CD4-positive, alpha-beta T cell (primary cell): Measurements from ENCODE around the gene TTYH3. TPM values are rescaled to one million over a fixed set of nuclear protein-coding genes. Genes with fewer than 3 reads are reported as not detected.

Source experiments
- ATAC-seq: fragments of 200-7000 bp; cut with Tn5 transposase; one replicate; pipeline ENCODE4 v1.10.0; 2022; ENCODE audit warnings: mild to moderate bottlenecking; ENCODE audit not compliant: poor library complexity
- CTCF ChIA-PET: fragments of 350-600 bp; sonication (Branson Sonifier 250); formaldehyde crosslinking; loops from one replicate; lab custom pipeline; 2021; ENCODE audit warnings: antibody characterized with exemption, inconsistent platforms; lab: Charles Lee
- POLR2A ChIA-PET: fragments of 350-600 bp; sonication (Branson Sonifier 250); formaldehyde crosslinking; loops from one replicate; lab custom pipeline; 2021; ENCODE audit warnings: antibody characterized with exemption, inconsistent platforms; lab: Charles Lee
- DNase-seq, 14 experiments: peaks; one replicate each; pipeline ENCODE4 v3.0.0-alpha.2; 2013 to 2020; ENCODE audit warnings: mixed read lengths in 2 of 14
- H3K27ac ChIP-seq, 2 donors: one replicate each; pipeline versions ENCODE4 v1.5.1 to v1.7.0; 2013; ENCODE audit warnings: low read length in 2 of 2, low read depth in 1 of 2, mild to moderate bottlenecking in 1 of 2
- H3K27me3 ChIP-seq, 2 experiments: 1 replicate in 1 of 2; 2 replicates in 1 of 2; pipeline versions ENCODE4 v1.6.1 to v1.7.0; 2013; ENCODE audit warnings: low read length in 2 of 2, control low read depth in 1 of 2, mild to moderate bottlenecking in 1 of 2, moderate library complexity in 1 of 2; ENCODE audit not compliant: insufficient read depth in 2 of 2, control insufficient read depth in 1 of 2
- H3K36me3 ChIP-seq: one replicate; pipeline ENCODE4 v1.6.1; 2013; ENCODE audit warnings: low read length, control low read depth; ENCODE audit not compliant: insufficient read depth
- H3K4me1 ChIP-seq: one replicate; pipeline ENCODE4 v1.6.1; 2013; ENCODE audit warnings: low read length, control low read depth; ENCODE audit not compliant: insufficient read depth
- H3K4me3 ChIP-seq: one replicate; pipeline ENCODE4 v1.5.1; 2013; ENCODE audit warnings: mild to moderate bottlenecking, low read length, moderate library complexity
- H3K9me3 ChIP-seq, 2 experiments: 1 replicate in 1 of 2; 2 replicates in 1 of 2; pipeline versions ENCODE4 v1.6.1 to v1.7.0; 2013; ENCODE audit warnings: low read length in 2 of 2, mild to moderate bottlenecking in 2 of 2, control low read depth in 1 of 2, moderate library complexity in 1 of 2; ENCODE audit not compliant: control insufficient read depth in 1 of 2, insufficient read depth in 1 of 2
- H3K27ac Mint-ChIP-seq: one replicate; pipeline ENCODE4 v1.8.0; 2020; ENCODE audit warnings: mixed read lengths
- H3K27me3 Mint-ChIP-seq: one replicate; pipeline ENCODE4 v1.8.0; 2021; ENCODE audit warnings: mixed read lengths
- H3K36me3 Mint-ChIP-seq: one replicate; pipeline ENCODE4 v1.8.0; 2021; ENCODE audit warnings: low read depth, mixed read lengths
- H3K4me1 Mint-ChIP-seq: one replicate; pipeline ENCODE4 v1.8.0; 2021; ENCODE audit warnings: low read depth, mixed read lengths
- H3K4me3 Mint-ChIP-seq: one replicate; pipeline ENCODE4 v1.8.0; 2020; ENCODE audit warnings: mild to moderate bottlenecking, mixed read lengths
- H3K9me3 Mint-ChIP-seq: one replicate; pipeline ENCODE4 v1.8.0; 2020; ENCODE audit warnings: mixed read lengths
- intact Hi-C, 2 experiments: fragments of 100-400 bp; cut with DNase I in 1 of 2; cut with micrococcal nuclease in 1 of 2; formaldehyde crosslinking; loops; one replicate each; pipeline versions ENCODE4 v1.15.1 to v1.9.0; 2023 to 2025; cut with DNase I, micrococcal nuclease
- total RNA-seq, 174 experiments: library from RNA in 2 of 174; stranded (reverse) in 2 of 174; gene quantifications; one replicate each; pipeline ENCODE4 v1.2.3 and lab custom pipeline; 2021 to 2026
- TF ChIP-seq, protein P1 (sequence below): fragments of 200-600 bp; IDR thresholded peaks from one replicate; pipeline ENCODE4 v1.8.0; 2022; ENCODE audit warnings: antibody characterized with exemption, mild to moderate bottlenecking

The TTYH3 gene
- total RNA-seq, 2 experiments from 2014 or later, result 7.9 to 9.3 TPM

DNA sequence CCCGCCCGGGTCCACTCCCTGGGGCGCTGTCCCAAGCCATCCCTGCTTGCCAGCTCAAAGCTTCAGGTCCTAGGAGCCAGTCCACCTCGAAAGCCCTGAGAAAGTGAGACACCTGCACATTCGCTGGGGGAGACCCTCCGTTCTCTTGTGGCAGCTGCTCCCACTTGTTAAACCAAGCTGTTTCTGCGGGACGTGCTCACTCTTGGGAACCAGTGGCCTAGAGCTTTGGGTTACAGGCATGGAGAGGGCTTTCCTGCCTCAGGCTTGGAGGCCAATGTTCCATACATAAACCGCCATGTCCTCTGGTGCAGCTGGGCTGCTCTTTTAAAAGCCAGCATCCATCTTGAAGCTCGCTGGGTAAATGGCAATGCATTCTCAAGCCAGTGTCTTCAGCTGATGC lies 19.9 kb upstream of the TTYH3 start:
- Histone ChIP-seq H3K4me1 (peaks cover 13% of the 10 kb centered on the region), H3K36me3 (no peaks in the 10 kb centered on the region), H3K9me3 (no peaks in the 10 kb centered on the region), H3K27me3 (no peaks in the 10 kb centered on the region), H3K27ac (no peak overlapping the region), H3K4me3 (no peak overlapping the region)
- ATAC-seq (no peak), DNase-seq (no peak)
- intact Hi-C loops, result loop anchor here in 1 of 2 experiments (5.0 kb wide), 1 partner anchor 45 kb away; no protein-coding TSS in a partner anchor
- Mint-ChIP-seq H3K27ac (no peak overlapping the region), H3K36me3 (no peaks in the 10 kb centered on the region), H3K4me1 (peaks cover 8% of the 10 kb centered on the region), H3K9me3 (no peaks in the 10 kb centered on the region), H3K4me3 (no peak overlapping the region), H3K27me3 (no peaks in the 10 kb centered on the region)
- ChIA-PET CTCF (no interaction called here), POLR2A (interaction anchor here (0.6 kb wide), 1 partner anchor 20 kb away, joined by 5 read pairs; no protein-coding TSS in a partner anchor)
- TF ChIP-seq, protein P1, sequence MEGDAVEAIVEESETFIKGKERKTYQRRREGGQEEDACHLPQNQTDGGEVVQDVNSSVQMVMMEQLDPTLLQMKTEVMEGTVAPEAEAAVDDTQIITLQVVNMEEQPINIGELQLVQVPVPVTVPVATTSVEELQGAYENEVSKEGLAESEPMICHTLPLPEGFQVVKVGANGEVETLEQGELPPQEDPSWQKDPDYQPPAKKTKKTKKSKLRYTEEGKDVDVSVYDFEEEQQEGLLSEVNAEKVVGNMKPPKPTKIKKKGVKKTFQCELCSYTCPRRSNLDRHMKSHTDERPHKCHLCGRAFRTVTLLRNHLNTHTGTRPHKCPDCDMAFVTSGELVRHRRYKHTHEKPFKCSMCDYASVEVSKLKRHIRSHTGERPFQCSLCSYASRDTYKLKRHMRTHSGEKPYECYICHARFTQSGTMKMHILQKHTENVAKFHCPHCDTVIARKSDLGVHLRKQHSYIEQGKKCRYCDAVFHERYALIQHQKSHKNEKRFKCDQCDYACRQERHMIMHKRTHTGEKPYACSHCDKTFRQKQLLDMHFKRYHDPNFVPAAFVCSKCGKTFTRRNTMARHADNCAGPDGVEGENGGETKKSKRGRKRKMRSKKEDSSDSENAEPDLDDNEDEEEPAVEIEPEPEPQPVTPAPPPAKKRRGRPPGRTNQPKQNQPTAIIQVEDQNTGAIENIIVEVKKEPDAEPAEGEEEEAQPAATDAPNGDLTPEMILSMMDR, result no peak

DNA sequence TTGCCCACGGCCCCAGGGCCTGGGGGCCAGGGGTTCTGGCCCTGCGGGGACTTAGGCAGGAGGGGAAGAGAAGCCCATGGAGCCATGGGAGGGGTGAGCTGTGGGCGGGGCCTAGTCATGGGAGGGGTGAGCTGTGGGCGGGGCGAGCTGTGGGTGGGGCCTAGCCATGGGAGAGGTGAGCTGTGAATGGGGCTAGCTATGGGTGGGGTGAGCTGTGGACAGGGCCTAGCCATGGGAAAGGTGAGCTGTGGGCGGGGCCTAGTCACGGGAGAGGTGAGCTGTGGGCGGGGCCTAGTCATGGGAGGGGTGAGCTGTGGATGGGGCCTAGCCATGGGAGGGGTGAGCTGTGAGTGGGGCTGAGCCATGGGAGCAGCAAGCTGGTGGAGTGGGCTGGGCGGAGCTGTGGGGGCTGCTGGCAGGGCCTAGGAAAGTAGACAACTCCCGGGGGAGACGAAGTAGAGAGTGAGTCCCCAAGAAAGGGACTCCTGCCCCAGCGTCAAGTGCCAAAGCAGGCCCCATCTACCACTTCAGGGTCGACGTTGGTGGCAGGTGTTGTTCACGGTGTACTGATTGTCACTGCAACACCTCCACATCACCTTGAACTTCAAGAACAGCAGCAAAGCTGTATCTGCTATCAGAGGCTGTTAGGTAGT lies 19.2 kb upstream of the TTYH3 start:
- intact Hi-C loops, result loop anchor here in 1 of 2 experiments (5.0 kb wide), 1 partner anchor 45 kb away; no protein-coding TSS in a partner anchor
- no peaks in the 10 kb centered on the region for H3K36me3 ChIP-seq
- peaks cover 8% of the 10 kb centered on the region for H3K4me1 Mint-ChIP-seq
- no peak for ATAC-seq
- DNase-seq, result no peak
- no peaks in the 10 kb centered on the region for H3K36me3 Mint-ChIP-seq
- H3K27me3 ChIP-seq, result no peaks in the 10 kb centered on the region
- ChIA-PET POLR2A (interaction anchor here (0.6 kb wide), 1 partner anchor 20 kb away, joined by 5 read pairs; no protein-coding TSS in a partner anchor), CTCF (interaction anchor here (0.6 kb wide), 1 partner anchor 200 kb away, joined by 3 read pairs; no protein-coding TSS in a partner anchor)
- no peaks in the 10 kb centered on the region for H3K27me3 Mint-ChIP-seq
- TF ChIP-seq, protein P1, result no peak
- H3K9me3 Mint-ChIP-seq, result no peaks in the 10 kb centered on the region
- peaks cover 13% of the 10 kb centered on the region for H3K4me1 ChIP-seq
- H3K27ac ChIP-seq, result no peak overlapping the region
- H3K4me3 ChIP-seq, result no peak overlapping the region
- no peaks in the 10 kb centered on the region for H3K9me3 ChIP-seq
- H3K4me3 Mint-ChIP-seq, result no peak overlapping the region
- no peak overlapping the region for H3K27ac Mint-ChIP-seq

DNA sequence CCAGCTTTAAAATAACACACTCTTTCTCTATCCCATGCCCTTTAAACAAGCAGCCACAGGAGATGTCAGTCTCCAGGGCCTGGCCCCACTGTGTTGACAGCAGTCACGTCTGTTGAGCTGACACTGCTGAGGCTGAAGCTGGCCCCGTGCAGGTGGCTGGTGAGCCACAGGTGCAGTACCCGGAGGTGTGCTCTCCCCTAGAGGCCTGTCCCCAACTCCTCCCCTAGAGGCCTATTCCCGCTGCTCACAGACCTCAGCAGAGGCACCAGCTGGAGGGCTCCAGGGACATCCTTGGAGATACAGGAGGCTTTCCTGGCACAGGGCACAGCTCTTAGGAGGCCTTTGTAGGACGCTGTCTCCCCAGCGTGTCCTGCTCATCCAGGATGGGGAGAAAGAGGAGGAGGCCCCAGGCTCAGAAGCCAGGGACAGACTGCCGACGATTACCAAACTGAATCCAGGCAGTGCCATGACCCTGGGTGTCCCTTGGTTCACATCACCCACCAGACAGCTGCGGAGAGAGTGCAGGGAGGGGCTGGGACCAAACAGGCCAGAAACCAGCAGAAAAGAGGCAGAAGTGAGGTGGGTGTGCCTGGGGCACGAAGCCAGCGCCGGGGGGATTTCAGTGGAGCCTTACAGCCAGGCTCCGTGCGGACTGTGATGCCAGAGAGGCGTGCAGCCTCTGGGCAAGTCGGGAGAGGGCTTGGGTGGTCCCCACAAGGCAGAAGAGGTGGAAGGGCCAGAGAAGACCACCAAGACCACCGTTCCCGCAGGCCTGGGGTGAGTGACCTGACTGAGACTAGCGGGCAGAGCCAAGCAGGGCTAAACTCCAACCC lies 18.5 kb upstream of the TTYH3 start:
- Histone ChIP-seq H3K27ac (no peak overlapping the region), H3K4me1 (peaks cover 12% of the 10 kb centered on the region), H3K9me3 (no peaks in the 10 kb centered on the region), H3K36me3 (no peaks in the 10 kb centered on the region), H3K4me3 (no peak overlapping the region), H3K27me3 (no peaks in the 10 kb centered on the region)
- Mint-ChIP-seq H3K36me3 (no peaks in the 10 kb centered on the region), H3K27ac (no peak overlapping the region), H3K27me3 (no peaks in the 10 kb centered on the region), H3K9me3 (no peaks in the 10 kb centered on the region), H3K4me1 (peaks cover 8% of the 10 kb centered on the region), H3K4me3 (no peak overlapping the region)
- DNase-seq, result no peak
- CTCF ChIA-PET, result no interaction called here
- POLR2A ChIA-PET, result no interaction called here
- ATAC-seq, result no peak
- TF ChIP-seq, protein P1, result no peak
- intact Hi-C loops, result loop anchor here in 1 of 2 experiments (5.0 kb wide), 1 partner anchor 44 kb away; no protein-coding TSS in a partner anchor
